GM12801 (cell line): ENCODE measurements around the gene WNT3.

Experiments used
- TF ChIP-seq, protein P1 (sequence below): IDR thresholded peaks from one replicate; pipeline ENCODE4 v1.5.1; 2011; ENCODE audit warnings: control low read depth; ENCODE audit not compliant: insufficient read length; ENCODE audit errors: extremely low read depth

Gene WNT3

DNA sequence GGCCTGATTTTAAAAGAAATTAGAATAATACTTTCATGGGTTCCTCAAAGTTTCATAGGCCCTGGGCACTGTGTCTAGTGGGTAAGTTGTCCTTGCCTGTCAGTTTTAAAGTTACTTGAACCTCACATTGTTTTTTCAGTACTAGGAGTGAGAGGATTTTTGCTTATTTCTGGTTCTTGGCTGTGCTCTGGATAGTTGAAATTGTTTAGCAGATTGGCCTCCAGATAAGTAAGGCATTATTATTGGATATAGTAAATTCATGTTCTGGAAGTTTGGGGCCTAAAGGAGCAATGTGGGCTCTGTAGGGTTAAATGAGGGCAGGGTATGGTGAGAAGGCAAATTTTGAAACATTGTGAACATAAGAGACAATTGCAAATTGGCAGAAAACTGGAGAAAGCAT is 78.5 kb downstream of the WNT3 start:
- TF ChIP-seq, protein P1, sequence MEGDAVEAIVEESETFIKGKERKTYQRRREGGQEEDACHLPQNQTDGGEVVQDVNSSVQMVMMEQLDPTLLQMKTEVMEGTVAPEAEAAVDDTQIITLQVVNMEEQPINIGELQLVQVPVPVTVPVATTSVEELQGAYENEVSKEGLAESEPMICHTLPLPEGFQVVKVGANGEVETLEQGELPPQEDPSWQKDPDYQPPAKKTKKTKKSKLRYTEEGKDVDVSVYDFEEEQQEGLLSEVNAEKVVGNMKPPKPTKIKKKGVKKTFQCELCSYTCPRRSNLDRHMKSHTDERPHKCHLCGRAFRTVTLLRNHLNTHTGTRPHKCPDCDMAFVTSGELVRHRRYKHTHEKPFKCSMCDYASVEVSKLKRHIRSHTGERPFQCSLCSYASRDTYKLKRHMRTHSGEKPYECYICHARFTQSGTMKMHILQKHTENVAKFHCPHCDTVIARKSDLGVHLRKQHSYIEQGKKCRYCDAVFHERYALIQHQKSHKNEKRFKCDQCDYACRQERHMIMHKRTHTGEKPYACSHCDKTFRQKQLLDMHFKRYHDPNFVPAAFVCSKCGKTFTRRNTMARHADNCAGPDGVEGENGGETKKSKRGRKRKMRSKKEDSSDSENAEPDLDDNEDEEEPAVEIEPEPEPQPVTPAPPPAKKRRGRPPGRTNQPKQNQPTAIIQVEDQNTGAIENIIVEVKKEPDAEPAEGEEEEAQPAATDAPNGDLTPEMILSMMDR = no peak

DNA sequence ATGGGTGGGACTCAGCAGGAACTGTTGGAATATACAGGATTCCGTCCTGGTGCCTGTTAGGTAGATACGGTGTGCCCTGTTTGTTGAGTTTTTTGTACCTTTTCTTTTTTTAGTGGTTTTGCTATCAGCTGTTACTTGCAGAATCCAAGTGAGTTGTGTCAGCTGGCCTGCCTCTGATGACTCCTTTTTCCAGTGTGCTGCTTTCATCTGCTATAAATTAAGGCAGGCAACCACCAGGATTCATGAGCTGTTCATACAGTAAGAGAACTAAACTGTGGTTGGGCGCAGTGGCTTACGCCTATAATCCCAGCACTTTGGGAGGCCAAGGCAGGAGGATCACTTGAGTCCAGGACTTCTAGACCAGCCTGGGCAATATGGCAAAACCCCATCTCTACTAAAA is 79.9 kb downstream of the WNT3 start:
- TF ChIP-seq, protein P1 = no peak

DNA sequence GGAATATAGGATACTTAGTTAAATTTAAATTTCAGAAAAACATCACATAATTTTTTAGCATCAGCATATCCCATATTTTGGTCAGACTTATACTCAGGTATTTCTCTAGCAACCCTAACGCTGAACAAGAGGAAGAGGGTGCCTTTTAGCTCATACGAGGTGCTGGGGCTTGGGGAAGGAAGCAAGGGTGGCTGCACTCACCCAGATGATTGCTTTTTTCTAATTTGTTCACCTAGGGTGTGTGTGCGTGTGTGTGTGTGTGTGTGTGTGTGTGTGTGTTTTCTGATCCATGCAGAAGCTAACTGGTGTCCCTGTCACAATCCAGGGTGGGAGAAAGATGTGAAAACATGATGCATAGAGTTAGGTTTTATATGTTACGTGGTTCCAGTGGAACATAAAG is 81.2 kb downstream of the WNT3 start:
- TF ChIP-seq, protein P1 = no peak

DNA sequence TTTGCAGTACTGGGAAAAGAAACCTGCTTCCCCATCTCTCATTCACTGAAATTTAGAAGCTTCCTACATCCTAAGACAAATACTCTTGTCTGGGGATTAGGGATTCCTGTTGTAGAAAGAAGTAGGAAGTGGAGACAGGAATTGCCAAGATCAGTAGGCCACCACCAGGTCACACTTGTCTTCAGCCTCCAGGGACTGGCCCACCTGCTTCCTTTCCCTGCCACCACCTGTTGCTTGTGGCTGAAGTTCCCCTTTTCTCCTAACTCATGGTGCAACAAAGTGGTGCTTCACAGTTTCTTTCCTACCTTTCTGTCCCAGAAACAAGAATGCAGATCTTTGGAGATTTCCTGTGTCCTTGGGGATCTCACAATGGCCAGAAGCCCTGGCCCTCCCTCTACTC is 82.4 kb downstream of the WNT3 start:
- TF ChIP-seq, protein P1 = no peak

- TF ChIP-seq, protein P1 = no peak
Measured at GRCh38 chr17:46733837-46734475, 84.5 kb downstream of the WNT3 start.

DNA sequence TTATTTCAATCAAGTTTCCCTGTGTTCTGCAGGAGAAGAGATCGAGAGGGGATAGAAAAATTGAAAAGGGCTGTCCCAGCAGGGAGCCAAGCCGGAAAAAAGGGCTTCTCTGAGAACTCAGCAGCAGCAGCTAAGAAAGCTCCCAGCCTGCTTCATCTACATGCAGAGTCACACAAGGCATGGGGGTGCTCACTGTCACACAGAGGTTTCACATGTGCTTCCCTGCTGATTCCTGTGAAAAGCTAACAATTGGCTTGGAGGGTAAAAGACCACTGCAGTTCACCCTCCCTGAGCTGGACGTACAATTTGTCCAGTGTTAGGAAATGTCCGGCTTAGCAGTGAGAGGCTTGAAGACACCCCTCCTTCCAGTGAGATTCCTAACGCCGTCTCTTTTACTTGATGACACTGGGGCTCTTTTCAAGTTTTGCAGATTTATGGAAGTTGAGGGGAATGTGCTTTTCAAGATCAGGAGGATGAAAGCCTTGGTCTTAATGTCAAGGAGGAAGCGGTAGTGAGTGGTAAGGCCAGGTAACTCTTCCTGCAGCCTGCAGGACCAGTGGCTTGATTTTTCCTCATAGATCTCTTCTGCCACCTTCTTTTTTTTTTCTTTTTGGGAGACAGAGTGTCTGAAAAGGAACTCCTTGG is 85.6 kb downstream of the WNT3 start:
- TF ChIP-seq, protein P1 = no peak

DNA sequence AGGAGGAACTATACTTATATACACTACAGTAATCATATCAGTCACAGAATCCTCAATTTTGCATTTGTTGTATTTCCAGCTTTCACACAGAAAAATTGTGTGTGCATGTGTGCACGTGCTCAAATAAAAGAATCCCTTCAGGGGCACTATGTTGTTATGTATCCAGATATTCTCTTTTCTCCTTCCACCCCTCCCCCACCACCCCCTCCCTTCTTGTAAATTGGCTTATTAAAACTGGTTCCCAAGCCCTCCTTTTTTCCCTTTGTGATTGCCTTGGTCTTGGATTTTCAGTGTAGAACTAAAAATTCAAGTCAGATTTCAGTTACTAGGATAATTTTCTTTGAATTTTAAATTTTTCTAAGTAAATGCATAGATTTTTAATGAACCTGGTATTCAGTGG is 86.3 kb downstream of the WNT3 start:
- TF ChIP-seq, protein P1 = no peak
